HG02884 (cell line): ENCODE data around the gene DDOST.

Experiments used
- ATAC-seq: cut with Tn5 transposase; IDR thresholded peaks from one replicate; pipeline ENCODE4 v1.9.1; 2021; ENCODE audit warnings: mild to moderate bottlenecking, moderate library complexity; ENCODE audit not compliant: unreplicated experiment

The DDOST gene

GRCh38 chr1:20663365-20663764 is 2.2 kb upstream of the DDOST start:
- no peak for ATAC-seq

DNA sequence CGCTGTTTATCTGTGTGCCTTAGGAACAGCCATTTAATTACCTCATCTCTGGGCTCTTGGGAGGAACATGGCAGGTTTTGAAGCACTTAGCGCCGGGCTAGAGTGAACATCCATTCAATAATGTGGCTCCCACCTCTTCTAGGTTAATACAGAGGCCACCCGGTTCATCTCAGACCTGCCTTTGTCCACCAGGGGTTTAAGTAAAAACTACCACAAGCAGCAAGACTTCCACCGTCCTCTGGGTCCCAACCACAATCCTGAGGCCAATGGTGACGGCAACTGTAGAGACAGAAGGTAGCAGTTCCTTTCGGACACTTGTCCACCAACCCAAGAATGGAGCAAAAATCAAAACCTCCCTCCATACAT is 924 bp upstream of the DDOST start:
- ATAC-seq: no peak

DNA sequence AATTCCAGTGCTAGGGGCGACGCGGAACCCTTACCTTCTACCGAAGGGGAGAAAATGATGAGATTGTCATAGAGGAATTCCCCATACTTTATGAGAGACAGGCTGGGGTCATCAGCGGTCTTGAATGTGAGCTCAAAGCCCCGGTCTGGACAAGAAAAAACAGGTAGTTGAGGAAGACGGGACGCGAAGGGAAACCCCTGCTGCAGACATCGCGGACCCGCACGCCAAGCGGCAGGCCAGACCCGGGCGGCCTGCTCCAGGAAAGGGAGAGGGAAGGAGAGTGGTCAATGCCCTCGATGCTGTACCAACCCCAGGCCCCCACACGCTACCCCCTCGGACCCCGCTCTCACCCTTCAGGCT is 342 bp downstream of the DDOST start:
- peak; percentile 2 for ATAC-seq

DNA sequence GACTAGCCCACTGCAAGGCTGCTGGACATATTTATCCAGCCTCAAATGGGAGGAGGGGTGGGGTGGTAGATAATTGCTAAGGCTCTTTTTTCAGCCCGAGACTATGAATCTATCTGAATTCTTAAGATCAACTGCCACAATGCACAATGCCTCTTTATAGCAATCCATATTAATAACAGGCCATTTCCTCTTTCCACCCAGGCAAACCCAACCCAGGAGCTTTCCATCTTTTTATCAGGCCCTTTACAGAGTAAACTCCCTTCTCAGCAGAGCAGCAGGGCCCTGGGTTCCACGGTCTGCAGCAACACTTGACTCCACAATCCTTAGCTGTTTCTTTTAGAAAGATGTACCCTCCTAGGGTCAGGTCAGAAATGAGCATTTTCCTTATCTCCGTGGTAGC is 806 bp downstream of the DDOST start:
- no peak for ATAC-seq

DNA sequence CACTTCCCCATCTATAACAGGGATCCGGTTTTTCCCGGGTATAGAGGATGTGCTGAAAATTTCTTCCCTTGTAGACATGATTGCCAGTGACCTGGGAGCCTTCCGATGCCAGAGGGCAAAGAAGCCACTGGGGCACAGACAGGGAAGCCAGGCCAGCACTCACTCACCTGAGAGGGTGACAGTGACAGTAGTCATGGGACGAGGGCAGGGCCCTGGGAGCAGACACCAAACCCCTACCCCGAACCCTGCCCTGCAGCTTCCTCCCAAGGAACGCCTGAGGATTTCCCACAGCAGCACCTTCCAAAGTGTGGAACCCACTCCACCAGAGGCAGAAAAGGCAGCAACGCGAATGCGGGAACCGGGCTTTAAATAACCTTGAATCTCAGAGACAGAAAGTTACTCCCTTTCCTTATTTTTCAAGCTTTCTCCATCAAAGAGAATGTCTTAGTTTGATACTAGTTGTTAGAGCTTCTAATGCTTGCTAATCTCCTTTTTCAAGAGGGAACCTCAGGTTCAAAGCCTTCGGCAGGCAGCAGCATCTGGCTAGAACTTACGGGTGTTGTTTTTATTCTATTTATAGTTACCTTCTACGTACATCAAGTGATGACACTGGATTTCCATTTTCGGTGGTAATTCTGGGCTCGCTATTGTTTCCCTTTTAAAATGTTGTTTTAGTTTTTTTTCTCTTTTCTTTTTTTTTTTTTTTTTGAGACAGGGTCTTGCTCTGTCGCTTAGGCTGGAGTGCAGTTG is 2.8 kb downstream of the DDOST start:
- no peak for ATAC-seq

DNA sequence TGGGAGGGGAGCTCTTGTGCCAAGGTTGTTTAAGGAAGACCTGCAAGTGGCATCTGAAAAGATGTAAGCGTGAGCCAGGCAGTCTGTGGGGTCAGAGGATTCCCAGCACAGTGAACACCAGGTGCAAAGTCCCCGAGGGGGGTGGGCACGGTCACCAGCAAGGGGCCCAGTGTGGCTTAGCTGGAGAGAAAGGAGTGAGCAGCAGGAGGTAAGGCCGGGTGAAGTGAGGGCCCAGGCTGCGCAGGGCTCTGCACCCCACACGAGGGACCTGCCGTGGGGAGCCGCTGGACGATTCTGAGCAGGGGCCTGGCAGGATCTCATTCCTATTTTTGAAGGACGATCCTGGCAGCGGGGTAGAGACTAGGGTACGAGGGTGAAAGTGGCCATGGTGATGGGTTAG is 4.1 kb downstream of the DDOST start:
- ATAC-seq: no peak

DNA sequence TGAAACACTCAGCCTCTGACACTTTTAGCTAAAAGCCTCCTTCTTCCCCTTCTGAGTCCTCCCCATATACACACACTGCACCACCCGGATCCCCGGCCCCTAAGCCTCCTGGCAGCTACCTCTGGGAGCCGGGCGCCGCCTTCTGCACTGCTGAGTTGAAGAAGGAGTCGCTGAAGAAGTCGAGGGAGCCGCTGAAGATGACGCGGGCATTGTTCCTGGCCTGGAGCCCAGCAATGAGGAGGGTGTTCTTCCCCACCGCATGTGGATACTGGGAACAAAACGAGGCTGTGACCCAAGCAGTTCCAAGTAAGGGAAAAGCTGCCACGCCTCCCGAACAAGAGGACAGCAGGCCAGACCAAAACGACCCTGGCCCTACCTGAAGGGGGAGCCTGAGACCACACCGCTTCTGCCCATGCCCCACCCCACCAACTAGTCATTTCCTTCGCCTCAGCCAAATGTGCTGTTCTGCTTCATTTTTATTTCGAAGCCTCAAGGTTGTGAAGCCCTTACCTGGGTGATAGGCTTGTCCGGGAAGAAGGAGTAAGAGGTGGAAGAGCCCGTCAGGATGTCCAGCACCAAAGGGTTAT is 7.0 kb downstream of the DDOST start:
- no peak for ATAC-seq

GRCh38 chr1:20652300-20652699 is 8.9 kb downstream of the DDOST start:
- no peak for ATAC-seq

DNA sequence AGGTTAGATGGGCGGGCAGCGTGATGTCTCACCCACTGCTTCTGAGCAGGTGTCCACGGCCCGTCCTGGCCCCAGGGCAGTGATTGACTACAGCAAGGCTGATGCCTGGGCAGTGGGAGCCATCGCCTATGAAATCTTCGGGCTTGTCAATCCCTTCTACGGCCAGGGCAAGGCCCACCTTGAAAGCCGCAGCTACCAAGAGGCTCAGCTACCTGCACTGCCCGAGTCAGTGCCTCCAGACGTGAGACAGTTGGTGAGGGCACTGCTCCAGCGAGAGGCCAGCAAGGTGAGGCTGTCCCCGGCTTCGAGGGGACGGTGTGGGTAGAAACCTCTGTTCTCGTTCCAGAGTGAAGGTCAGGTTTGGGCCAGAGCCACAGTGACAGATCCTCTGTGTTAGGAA is 12.2 kb downstream of the DDOST start:
- no peak for ATAC-seq

GRCh38 chr1:20648438-20648837 is 12.7 kb downstream of the DDOST start:
- no peak for ATAC-seq

DNA sequence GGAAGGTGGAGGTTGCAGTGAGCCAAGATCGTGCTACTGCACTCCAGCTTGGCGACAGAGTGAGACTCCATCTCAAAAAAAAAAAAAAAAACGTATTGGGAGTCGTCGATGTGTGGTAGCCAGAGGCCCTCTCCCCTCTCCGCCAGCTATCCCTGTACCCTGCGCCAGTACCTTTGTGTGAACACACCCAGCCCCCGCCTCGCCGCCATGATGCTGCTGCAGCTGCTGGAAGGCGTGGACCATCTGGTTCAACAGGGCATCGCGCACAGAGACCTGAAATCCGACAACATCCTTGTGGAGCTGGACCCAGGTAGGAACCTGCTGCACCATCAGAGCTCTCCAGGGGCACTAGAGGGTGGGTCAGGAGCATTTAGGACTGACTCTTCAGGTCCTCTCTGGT is 15.8 kb downstream of the DDOST start:
- ATAC-seq: no peak

DNA sequence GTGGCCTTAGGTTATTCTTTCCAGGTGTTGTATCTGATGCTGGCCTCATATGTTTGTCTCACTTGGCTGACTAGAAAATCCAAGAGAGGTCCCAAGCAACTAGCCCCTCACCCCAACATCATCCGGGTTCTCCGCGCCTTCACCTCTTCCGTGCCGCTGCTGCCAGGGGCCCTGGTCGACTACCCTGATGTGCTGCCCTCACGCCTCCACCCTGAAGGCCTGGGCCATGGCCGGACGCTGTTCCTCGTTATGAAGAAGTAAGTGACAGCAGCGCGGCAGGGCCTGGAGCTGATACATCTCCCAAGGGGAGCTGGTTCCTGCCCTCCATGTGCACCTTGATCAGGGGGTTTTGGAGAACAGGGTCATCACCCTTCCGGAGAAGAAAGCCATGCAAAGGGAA is 16.8 kb downstream of the DDOST start:
- no peak for ATAC-seq

DNA sequence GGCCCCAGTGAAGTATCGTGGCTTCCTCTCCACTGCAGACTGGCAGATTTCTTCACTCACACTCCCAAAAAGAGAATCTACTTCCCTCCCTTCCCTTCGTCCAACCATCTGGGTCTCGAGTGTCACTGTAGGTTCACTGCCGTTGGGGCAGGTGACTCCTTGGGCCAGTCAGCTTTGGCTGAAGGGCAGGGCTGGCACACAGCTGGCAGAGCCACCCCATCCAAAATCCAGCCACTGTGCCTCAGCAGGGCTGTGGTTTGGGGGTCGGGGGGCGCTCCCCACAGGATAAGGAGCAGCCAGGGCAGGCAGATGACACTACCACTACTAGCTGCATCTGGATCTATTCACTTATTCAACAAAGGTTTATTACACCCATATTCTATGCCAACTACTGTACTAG is 18.1 kb downstream of the DDOST start:
- no peak for ATAC-seq

- no peak for ATAC-seq
Measured at GRCh38 chr1:20641975-20642374, 19.2 kb downstream of the DDOST start.

GRCh38 chr1:20640183-20640597 is 21.0 kb downstream of the DDOST start:
- no peak for ATAC-seq

DNA sequence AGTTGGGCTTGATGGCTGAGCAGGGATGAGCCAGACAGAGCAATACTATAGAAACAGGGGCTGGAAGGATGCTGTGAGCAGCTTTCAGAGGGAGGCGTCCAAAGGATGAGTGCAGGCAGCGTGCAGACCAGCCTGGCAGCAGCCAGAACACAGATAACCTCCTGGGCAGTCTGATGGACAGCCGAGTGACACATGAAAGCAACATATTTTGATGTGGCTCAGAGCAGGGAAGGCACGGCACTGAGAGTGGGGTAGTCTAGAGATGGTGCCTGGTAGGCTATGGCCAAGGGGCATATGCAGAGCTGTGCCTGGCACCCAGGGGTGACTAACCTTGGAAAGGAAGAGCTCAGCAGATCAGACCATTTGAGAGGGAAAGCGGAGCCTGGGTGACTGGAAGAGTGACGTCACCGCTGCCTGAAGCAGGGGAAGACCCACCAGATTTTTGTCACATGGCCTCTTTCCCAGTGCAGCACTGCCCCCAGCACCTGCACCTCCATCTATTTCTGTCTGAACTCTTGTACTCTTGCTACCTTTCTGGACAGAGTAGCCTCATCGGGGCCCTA is 24.3 kb downstream of the DDOST start:
- ATAC-seq: no peak

DNA sequence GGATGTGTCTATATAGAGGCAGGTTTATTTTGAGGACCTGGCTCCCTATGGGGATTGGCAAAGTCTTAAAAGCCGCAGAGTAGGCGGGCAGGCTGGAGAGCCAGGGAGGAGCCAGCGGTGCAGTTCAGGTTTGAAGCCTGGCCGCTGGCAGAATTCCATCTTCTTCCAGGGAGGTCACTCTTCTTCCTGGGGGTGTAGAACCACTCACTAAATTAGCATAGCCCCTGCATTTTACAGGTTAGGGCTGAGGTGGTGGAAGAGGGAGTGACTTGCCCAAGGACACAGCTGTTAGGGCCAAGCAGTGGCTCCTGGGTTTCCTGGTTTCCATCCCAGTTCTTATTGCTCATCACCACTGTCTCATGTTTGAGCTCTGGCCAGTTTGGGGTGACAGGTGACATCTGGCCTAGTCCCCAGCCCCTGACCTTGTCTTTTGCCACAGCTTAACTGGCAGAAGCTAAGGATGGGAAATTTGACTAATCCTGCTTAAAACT is 26.5 kb downstream of the DDOST start:
- ATAC-seq: no peak

GRCh38 chr1:20634065-20634593 is 27.0 kb downstream of the DDOST start:
- no peak for ATAC-seq

- peak; percentile 45 for ATAC-seq
Measured at GRCh38 chr1:20633190-20634064, 27.7 kb downstream of the DDOST start, which contains the start of gene PINK1. TSS of gene PINK1 (plus strand) at chr1:20633458. CDS start at chr1:20633549, 91 bp downstream.

DNA sequence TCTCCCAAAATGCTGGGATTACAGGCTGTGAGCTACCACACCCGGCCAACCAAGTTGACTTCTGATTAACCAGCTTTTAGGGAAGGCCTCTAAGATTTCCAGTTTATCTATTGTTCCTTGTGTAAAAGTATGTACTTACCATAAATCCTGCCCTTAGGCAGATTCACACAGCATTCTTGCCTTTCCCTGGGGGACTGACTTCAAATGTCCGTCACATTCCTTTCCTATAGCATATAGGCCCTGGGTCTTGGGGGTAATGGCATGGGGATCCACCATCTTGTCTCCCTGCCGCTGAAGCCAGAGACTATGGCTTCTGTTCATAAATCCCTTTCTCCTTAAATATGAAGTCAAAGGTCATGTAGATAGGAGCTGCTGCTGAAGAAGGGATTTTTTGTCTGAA is 28.8 kb downstream of the DDOST start:
- ATAC-seq: no peak

DNA sequence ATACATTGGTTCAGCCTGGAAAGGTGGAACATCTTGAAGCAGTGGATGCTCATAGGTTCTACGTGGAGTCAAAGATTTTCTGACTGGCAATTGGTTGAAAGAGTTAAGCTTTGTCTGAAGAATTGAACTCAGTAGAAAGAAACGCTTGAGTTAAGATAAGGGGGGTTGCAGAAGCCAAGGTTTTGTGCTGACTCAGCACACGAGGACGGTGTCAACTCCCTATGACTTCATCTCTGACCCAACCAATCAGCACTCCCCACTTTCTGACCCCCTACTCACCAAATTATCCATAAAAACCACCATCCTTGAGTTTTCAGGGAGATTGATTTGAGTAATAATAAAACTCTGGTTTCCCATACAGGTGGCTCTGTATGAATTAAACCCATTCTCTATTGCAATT is 30.4 kb downstream of the DDOST start:
- no peak for ATAC-seq
